HTERT RPE-1 (cell line): ENCODE data around the gene FAM222B.
"Not testable (repeated sequence)": the region's sequence is repeated elsewhere in the genome, so short reads cannot be mapped to it uniquely, and the experiment has no call there.

Source experiments
- in situ Hi-C: fragments of 300-500 bp; cut with MboI; formaldehyde crosslinking; loops from 4 replicates; pipeline ENCODE4 v1.14.3; 2020; ENCODE audit warnings: low sequenced_read_pairs

The FAM222B gene

DNA sequence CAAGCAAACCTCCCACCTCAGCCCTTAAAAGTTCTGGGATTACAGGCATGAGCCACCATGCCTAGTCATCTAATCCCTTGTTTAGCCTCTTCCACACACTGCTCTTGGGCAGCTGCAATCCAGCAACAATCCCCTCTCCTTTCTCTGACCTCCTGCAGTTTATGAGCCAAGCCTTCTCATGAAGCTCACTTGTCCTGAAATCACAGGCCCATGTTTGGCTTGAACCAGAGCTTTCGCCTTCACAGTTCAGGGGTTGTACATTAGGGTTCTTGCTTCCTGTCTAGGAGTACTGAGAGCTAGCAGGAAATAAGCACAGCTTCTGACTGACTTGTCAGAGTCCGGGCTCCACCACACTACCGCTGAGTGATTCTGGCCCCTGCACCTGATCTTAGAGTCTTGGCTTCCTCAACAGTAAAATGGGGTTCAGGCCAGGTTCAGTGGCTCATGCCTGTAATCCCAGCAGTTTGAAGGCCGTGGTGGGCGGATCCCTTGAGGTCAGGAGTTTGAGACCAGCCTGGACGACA is 28.5 kb upstream of the FAM222B start:
- in situ Hi-C loops = no loop called here

DNA sequence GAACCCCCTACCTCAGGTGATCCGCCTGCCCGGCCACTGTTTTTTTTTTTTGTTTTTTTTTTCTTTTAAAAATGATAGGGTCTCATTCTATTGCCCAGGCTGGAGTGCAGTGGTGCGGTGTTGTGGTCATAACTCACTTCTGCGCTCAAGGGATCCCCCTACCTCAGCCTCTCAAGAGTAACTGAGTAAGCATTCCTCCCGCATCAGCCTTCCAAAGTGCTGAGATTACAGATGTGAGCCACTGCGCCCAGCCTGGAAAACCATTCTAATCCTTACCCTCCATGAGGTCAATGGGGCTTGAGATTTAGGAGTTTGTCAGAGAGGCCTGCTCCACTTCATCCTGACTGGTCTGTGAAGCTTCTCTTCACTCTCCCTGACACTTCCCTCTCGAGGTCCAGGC is 24.7 kb upstream of the FAM222B start:
- in situ Hi-C loops = no loop called here

DNA sequence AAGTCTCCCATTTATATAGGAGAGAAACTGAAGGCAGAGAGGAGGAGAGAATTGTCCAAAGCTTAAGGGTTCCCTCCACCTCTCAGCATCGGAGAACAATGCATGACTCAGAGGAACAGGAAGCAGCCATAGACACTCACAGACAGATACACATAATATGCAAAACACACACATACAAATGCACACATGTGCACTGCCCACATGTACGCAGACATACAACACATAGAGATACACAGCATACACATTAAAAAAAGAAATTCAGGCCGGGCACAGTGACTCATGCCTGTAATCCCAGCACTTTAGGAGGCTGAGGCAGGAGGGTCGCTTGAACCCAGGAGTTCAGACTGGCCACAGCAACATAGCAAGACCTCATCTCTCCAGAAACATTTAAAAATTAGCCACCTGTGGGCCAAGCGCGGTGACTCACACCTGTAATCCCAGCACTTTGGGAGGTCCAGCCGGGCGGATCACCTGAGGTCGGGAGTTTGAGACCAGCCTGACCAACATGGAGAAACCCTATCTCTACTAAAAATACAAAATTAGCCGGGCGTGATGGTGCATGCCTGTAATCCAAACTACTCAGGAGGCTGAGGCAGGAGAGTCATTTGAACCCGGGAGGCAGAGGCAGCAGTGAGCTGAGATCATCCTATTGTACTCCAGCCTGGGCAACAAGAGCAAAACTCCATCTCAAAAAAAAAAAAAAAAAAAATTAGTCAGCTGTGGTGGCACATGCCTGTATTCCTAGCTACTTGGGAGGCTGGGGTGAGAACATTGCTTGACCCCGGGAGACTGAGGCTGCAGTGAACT is 23.6 kb upstream of the FAM222B start:
- in situ Hi-C loops = no loop called here

DNA sequence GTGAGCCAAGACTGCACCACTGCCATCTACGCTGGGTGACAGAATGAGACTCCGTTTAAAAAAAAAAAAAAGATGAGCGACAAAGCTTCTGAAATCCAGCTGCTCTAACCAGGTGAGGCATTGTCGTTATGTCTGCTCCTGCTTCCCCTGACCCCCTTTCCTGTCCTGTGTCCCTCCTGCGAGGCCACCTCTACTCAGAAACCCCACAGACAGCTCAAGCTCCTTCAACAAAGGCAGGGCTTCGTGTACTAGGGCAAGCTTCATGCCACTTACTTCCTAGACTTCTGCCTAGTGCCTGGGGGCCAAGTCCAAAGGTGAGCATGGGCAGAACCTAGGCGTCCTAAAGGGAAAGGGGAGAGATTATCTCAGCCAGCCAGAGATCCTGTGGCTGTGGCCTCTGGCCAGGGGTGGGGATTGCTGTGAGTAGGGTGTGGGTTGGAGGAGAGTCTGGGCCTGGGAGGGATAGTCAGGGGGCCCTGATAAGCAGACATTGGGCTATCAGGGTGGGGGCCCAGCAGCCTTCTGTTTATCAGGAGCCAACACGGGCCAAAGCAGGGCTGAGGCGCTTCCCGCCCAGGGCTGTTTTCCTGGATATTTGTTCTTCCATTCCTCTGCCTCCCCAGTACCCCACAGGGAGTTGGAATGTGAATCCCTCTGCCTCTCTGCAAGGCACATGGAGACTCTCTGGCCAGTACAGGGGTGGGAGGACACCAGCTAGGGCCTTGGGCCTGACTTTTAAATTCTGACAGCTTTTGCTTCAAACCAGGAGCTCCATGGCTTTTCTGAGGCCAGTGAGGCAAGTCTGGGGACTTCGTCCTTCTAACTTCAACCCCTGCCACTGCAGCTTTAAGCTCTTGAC is 22.6 kb upstream of the FAM222B start:
- in situ Hi-C loops = no loop called here

DNA sequence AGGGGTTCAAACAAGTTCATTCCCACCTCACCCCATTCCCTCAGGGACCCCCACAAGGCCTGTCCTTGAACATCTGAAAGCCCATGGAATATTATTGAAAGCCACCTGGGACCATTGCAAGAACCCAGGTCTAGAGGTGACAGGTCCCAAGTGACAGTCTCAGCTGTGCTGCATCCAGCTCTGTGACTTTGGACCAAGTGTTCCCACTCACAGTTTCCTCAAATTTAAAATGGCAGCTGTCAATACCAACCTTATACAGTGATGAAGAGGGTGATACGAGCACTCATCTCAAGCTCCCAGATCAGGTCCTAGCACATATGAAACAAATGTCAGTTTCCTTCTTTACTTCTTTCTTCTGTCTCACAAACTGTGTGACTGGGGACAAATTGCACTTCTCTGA is 21.4 kb upstream of the FAM222B start:
- in situ Hi-C loops = no loop called here

DNA sequence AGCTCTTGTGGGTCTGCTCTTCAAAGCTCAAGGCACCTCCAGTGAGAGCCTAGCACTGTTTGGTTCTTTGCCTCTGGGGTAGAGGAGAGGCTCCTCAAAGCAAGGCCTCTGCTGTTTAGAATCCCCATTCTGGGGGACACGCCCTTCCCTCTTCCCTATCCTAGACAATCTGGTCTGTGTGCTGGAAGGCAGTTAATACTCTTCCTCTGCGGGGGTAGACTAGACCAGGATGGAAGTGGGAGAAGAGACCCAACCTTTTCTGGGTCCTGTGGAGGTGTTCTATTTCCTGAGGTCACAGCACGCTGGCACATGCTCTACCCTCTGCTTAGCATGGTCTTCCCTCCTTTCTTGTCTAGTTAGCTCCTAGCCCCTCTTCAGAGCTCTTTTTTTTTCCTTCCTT is 20.0 kb upstream of the FAM222B start:
- in situ Hi-C loops = no loop called here

DNA sequence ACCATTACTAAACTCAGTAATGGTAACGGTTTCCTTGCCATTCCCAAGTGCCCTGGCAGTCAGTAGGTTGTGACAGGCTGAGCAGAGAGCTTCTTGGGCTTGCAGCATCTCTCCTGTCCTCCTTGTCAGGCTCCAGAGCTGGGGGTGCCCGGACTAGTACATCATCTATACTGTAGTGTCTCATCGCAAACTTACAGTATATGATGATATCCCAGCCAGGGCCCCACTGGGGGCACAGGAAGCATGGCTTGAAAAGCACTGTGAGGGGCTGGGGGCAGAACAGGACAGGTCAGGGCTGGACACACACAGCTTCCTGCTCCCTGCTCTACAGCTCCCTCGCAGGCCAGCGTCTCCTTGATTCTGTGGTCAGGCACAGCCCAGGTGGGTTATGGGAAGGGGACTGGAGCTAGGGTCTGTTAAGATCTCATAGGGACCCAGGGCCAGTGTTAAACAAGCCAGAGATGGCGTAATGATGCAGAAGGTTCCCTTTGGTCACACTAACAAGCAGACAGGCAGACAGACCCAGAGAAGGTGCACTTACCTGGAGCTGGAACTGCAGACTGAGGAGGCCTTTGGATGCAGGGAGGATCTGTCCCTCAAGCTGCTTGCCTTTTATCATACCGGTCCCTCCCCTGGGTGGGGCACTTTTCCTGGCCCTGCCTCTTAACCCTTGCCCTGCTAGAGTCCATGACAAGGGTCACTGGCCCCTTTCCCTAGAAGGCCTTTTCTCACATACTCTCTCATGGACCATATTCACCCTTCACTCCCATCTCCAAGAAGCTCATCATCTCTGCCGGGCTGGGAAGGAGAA is 19.0 kb upstream of the FAM222B start:
- in situ Hi-C loops = no loop called here

DNA sequence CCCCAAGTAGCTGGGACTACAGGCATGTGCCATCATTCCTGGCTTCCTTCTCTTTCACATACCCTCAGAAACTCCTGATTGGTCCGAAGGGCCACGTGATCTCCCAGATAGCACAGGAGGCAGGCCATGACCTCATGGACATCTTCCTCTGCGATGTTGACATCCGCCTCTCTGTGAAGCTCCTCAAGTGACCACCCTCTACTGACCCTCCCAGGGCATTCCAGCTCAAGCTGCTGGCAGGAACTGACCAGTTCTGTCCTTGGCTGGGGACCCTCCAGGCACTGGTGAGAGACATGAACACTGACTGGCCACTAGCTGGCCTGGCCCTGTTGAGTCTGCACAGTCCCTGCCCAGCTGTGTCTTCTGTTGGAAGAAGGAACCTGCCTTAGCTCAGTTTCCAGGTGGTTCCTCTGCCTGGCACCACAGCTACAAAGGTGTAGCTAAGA is 17.8 kb upstream of the FAM222B start:
- in situ Hi-C loops = no loop called here

DNA sequence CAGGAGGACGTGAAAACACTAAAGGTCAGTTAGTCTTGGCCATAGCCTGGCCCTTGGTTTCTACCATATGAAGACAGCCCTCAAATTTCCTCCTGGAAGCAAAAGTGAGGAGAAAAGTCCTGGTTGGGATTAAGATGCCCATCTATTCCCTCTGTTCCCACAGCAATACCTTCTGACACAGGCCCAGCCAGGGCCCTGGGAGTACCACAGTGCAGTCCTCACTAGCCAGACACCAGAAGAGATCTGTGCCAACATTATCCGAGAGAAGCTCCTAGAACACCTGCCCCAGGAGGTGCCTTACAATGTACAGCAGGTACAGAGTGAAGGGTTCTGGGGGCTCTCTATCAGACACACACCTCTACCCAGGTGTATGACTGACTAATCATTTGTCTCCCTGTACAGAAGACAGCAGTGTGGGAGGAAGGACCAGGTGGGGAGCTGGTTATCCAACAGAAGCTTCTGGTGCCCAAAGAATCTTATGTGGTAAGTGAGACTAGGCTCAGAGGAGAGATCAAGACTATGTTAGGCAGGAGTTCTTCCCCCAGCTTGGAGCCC is 16.3 kb upstream of the FAM222B start:
- in situ Hi-C loops = no loop called here

DNA sequence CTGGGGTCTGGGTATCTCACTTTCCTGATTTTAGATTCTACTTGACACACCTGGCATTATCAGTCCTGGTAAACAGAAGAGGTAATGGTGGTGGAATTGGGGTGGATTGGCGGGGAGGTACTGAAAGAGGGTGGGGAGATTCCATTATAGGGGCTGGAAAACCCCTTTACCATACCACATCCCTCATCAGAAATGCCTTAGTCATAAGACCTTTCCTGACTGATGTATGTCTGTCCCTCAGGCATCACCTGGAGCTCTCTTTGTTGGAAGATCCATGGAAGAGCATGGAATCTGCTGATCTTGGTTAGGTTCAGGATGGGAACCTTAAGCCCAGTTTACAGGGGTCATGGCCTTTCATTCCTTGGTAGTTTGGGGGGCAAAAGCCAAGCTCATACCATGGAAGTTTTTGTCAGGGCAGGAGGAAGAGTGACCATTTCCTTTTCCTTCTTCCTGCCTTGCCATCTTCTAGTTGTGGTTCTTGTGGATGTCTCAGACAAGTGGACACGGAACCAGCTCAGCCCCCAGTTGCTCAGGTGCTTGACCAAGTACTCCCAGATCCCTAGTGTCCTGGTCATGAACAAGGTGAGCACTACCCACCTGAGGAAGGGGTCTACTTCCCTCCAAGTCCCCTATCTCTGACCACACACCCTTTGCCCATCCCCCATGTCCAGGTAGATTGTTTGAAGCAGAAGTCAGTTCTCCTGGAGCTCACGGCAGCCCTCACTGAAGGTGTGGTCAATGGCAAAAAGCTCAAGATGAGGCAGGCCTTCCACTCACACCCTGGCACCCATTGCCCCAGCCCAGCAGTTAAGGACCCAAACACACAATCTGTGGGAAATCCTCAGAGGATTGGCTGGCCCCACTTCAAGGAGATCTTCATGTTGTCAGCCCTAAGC is 15.6 kb upstream of the FAM222B start:
- in situ Hi-C loops = no loop called here

DNA sequence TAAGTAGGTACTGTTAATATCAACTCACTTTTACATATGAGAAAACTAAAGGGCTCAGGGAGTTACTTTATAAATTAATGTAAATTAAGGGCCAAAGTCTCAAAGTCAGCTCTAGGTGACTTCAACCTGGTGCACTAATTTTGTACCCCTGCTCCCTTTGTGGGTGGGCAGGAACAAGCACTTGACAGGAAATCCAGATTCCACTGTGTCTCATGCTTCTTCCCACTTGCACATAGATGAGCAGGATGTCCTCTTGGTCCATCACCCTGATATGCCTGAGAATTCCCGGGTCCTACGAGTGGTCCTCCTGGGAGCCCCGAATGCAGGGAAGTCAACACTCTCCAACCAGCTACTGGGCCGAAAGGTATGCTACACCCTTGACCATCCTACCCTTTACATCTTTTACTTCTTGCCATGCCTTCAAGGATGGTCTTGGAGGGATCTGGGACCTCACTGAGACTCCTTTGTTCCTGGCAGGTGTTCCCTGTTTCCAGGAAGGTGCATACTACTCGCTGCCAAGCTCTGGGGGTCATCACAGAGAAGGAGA is 13.5 kb upstream of the FAM222B start:
- in situ Hi-C loops = no loop called here

DNA sequence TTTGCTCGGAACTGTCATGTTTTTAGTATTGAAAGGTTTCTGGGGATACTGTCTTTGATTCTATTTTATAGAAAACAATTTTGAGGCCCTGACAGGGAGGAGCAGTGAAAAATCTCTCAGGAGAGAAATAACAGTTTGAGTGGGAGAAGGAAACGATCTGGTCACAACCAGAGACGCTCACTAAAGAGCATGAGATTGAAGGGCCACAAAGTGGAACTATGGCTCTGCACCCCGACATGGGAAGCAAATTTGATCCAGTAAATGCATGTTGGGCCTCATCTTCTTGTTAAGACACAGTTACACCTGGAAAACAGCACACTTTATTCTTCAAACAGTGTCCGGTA is 12.7 kb upstream of the FAM222B start:
- in situ Hi-C loops = no loop called here

DNA sequence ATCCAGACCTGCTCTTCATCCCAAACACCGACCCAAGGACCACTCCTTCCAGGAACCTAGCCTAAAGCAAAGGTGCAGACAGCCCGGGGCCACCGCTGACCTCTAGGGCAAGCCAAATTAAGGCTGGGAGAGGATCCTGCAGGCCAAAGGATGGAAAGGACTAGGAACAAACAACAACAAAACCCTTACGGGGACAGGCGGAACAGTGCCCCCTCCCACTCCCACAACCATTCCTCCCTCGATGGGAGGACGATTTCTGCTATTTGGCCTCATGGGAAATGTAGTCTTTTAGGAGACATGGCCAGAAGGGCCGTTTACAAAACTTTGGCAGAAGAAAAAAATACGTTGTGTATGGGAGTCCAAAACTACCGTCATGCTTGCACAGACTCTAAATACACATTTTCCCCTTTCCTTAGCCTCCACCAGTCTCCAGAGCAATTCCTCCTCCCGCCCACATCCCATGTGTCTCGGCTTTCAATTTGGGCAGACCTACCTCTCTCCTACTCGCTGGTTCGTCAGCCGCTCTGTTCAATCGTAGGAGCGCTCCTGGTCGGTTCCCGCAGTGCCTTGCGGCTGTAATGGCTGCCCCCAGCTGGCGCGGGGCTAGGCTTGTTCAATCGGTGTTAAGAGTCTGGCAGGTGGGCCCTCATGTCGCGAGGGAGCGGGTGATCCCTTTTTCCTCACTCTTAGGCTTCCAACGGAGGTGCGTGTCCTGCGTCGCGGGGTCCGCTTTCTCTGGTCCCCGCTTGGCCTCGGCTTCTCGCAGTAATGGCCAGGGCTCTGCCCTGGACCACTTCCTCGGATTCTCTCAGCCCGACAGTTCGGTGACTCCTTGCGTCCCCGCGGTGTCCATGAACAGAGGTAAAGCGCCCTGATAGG is 12.1 kb upstream of the FAM222B start, which contains the start of gene ERAL1:
TSS of gene ERAL1 (plus strand) at position 560 of the 879 bp plus-strand sequence. CDS start at position 579, 19 bp downstream.
- in situ Hi-C loops = no loop called here

DNA sequence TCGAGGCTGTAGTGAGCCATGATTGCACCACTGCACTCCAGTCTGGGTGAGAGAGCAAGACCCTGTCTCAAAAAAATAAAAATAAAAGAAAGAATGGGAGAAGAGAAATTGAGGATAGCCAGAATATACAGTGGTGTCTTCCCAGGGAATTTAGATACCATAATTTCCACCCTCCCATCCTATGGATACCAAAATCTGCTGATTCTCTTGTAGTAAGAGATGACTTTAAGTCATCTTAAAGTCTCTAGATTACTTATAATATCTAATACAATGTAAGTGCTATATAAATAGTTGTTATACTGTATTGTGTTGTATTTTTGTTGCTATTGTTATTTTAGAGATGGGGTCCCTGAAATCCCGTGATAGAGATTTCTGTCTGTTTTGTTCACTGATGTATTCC is 10.7 kb upstream of the FAM222B start:
- in situ Hi-C loops = no loop called here

DNA sequence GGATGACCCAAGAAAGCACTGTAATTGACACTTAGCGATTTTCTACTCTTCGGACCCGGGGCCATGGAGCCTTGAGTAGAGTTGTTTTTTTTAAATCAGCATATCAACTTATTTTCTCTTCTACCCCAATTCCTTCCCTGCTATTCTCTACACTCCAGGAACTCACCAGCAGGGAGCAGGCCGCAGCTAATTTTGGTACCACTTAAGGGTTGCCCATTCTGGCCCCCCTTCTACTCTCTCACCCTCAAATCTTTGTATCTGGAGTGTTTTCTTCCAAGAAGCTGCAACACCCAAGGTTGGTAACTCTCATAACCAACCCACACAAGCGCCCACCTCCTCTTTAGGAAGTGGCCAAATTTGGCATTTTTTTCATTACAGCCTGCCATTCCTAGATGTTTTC is 6.7 kb upstream of the FAM222B start:
- in situ Hi-C loops = no loop called here

DNA sequence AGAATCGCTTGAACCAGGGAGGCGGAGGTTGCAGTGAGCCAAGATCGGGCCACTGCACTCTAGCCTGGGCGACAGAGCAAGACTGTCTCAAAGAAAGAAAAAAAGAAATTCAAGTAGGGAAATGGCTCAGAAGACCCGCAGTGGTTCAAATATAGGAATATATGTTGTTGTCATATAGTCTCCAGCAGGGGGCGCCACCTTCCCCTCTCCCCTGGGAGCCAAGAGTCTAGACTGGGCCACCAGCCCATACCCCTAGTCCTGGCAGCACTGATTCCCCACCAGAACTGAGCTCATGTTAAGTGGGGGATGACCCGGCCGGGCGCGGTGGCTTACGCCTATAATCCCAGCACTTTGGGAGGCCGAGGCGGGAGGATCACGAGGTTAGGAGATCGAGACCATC is 6.1 kb upstream of the FAM222B start:
- in situ Hi-C loops = not testable (repeated sequence)

DNA sequence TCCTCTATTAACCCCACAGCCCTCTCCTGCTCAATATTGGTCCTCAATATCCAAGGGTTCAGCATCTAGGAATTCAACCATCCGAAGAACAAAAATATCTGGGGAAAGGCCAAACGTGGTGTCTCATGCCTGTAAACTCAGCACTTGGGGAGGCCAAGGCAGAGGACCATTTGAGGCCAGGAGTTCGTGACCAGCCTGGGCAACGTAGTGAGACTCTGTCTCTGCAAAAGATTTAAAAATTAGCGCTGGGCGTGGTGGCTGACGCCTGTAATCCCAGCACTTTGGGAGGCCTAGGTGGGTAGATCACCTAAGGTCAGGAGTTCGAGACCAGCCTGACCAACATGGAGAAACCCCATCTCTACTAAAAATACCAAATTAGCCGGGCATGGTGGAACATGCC is 4.1 kb upstream of the FAM222B start:
- in situ Hi-C loops = not testable (repeated sequence)

DNA sequence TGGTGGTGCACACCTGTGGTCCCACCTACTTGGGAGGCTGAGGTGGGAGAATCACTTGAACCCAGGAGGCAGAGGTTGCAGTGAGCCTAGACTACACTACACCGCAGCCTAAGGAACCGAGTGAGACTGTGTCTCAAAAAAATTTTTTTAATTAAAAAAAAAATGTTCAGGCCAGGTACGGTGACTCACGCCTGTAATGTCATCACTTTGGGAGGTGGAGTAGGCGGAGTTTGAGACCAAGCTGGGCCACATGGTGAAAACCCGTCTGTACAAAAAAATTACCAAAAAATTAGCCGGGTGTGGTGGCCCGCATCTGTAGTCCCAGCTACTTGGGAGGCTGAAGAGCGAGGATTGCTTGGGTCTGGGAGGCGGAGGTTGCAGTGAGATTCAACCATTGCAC is 3.6 kb upstream of the FAM222B start:
- in situ Hi-C loops = no loop called here

DNA sequence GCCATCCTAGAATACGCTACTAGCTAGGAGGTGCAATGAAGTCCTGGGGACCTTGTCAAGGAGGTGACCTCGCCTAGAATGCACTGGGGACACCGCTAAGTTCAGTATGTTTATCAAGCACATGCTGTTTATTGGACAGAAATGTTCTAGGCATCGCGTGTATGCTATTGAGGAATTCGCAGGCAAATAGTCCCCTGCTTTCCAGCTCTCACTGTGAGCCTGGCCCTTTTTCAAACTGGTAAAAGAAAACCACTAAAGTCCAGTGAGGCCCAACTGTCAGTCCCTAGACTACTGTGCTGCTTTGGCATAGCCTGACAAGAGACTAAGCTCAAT is 1.2 kb upstream of the FAM222B start:
- in situ Hi-C loops = no loop called here
